ENCODE measurements around the gene NDUFS8. TPM values are rescaled to one million over a fixed set of nuclear protein-coding genes. Genes with fewer than 3 reads are reported as not detected.

NDUFS8 gene
- total RNA-seq, 2 donors from 2014 or later: 150 to 168 TPM

GRCh38 chr11:68053117-68053516 lies 22.6 kb downstream of the NDUFS8 start:
- Histone ChIP-seq H3K9ac (ENCODE audit: extremely low read depth, low read length, poor library complexity, severe bottlenecking) (no peak overlapping the region), H3K9me3 (ENCODE audit: control insufficient read depth, low read length) (no peaks in the 10 kb centered on the region), H3K4me1 (ENCODE audit: control insufficient read depth, insufficient read depth, low read length) (no peaks in the 10 kb centered on the region), H3K27me3 (ENCODE audit: control insufficient read depth, insufficient read depth, low read length, poor library complexity, severe bottlenecking) (no peaks in the 10 kb centered on the region), H3K4me3 (ENCODE audit: low read length) (no peak overlapping the region), H3K27ac (ENCODE audit: low read depth, low read length) (no peak overlapping the region), H3K36me3 (ENCODE audit: control insufficient read depth, insufficient read depth, low read length) (peaks cover 7% of the 10 kb centered on the region)
- H3K36me3 Mint-ChIP-seq (ENCODE audit: low read depth): peaks cover 22% of the 10 kb centered on the region
- H3K9me3 Mint-ChIP-seq: no peaks in the 10 kb centered on the region
- no peaks in the 10 kb centered on the region for H3K27me3 Mint-ChIP-seq (ENCODE audit: insufficient read depth)
- TF ChIP-seq CTCF (conservative IDR thresholded peaks at IDR 0.05): no peak
- peaks cover 6% of the 10 kb centered on the region for H3K4me1 Mint-ChIP-seq
- 88 to 90% methylated on average over 9 of the region's 9 CpGs for whole genome bisulfite sequencing, 2 experiments (ENCODE audit: insufficient coverage in 1 of 2, insufficient read length in 1 of 2)
- no peak overlapping the region for H3K4me3 Mint-ChIP-seq
- peak; percentile 59 for DNase-seq
- no peak overlapping the region for H3K27ac Mint-ChIP-seq

GRCh38 chr11:68053981-68054812 lies 23.7 kb downstream of the NDUFS8 start:
- Mint-ChIP-seq H3K9me3 (no peaks in the 10 kb centered on the region), H3K4me3 (no peak overlapping the region), H3K27me3 (ENCODE audit: insufficient read depth) (no peaks in the 10 kb centered on the region), H3K4me1 (peaks cover 6% of the 10 kb centered on the region), H3K36me3 (ENCODE audit: low read depth) (peaks cover 33% of the 10 kb centered on the region), H3K27ac (no peak overlapping the region)
- Histone ChIP-seq H3K36me3 (ENCODE audit: control insufficient read depth, insufficient read depth, low read length) (peaks cover 16% of the 10 kb centered on the region), H3K4me1 (ENCODE audit: control insufficient read depth, insufficient read depth, low read length) (no peaks in the 10 kb centered on the region), H3K9ac (ENCODE audit: extremely low read depth, low read length, poor library complexity, severe bottlenecking) (no peak overlapping the region), H3K27me3 (ENCODE audit: control insufficient read depth, insufficient read depth, low read length, poor library complexity, severe bottlenecking) (no peaks in the 10 kb centered on the region), H3K27ac (ENCODE audit: low read depth, low read length) (no peak overlapping the region), H3K4me3 (ENCODE audit: low read length) (no peak overlapping the region), H3K9me3 (ENCODE audit: control insufficient read depth, low read length) (no peaks in the 10 kb centered on the region)
- peak; percentile 54 for DNase-seq
- 96 to 97% methylated on average over 8 to 11 of the region's 11 CpGs for WGBS, 2 experiments (ENCODE audit: insufficient coverage in 1 of 2, insufficient read length in 1 of 2)
- no peak for TF ChIP-seq CTCF (conservative IDR thresholded peaks at IDR 0.05)

DNA sequence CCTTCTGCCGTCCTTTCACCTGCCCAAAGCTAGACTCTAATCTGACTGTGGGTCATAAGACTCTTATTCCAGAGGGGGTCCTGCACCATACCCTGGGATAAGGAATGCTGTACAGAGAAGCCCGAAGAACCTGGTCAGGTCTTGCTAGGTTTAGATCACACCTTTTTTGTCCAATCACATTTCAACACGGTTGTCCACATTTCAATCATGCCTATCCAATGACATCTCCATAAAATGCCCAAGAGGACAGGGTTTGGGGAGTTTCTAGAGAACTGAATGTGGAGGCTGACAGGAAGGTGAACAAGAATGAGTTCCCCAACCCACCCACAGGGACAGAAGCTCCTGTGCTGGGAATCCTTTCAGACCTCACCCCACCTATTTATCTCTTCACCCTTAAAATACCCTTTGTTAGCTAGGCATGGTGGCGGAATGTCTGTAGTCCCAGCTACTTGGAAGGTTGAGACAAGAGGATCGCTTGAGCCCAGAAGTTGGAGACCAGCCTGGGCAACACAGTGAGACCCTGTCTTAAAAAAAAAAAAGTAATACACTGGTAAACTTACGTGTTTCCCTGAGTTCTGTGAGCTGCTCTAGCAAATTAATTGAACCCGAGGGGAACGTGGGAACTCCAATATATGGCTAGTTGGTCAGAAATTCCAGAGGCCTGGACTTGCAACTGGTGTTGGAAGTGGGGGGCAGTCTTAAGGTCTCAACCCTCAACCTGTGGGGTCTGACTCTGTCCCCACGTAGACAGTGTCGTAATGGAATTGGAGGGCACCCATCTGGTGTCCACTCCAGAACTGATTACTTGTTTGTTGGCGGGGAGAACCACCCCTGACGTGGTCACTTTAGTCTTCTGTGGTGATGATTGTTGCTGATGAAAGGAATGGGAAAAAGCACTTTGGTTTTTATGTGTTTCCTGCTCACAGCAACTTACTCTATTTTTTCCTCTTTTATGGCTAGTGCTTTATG lies 26.1 kb downstream of the NDUFS8 start:
- Mint-ChIP-seq H3K9me3 (no peaks in the 10 kb centered on the region), H3K27ac (peak overlapping the region; percentile 55), H3K4me1 (peaks cover 2% of the 10 kb centered on the region), H3K4me3 (no peak overlapping the region), H3K27me3 (ENCODE audit: insufficient read depth) (no peaks in the 10 kb centered on the region), H3K36me3 (ENCODE audit: low read depth) (peaks cover 48% of the 10 kb centered on the region)
- no peak for DNase-seq
- H3K4me1 ChIP-seq (ENCODE audit: control insufficient read depth, insufficient read depth, low read length): no peaks in the 10 kb centered on the region
- H3K9ac ChIP-seq (ENCODE audit: extremely low read depth, low read length, poor library complexity, severe bottlenecking): no peak overlapping the region
- WGBS, 2 experiments (ENCODE audit: insufficient coverage in 1 of 2, insufficient read length in 1 of 2): 91 to 98% methylated on average over 9 to 12 of the region's 12 CpGs
- no peak overlapping the region for H3K4me3 ChIP-seq (ENCODE audit: low read length)
- TF ChIP-seq CTCF (conservative IDR thresholded peaks at IDR 0.05): no peak
- H3K9me3 ChIP-seq (ENCODE audit: control insufficient read depth, low read length): no peaks in the 10 kb centered on the region
- no peak overlapping the region for H3K27ac ChIP-seq (ENCODE audit: low read depth, low read length)
- H3K36me3 ChIP-seq (ENCODE audit: control insufficient read depth, insufficient read depth, low read length): peaks cover 32% of the 10 kb centered on the region
- H3K27me3 ChIP-seq (ENCODE audit: control insufficient read depth, insufficient read depth, low read length, poor library complexity, severe bottlenecking): no peaks in the 10 kb centered on the region
